ENCODE results near the gene TENM4. TPM values are rescaled to one million over a fixed set of nuclear protein-coding genes. Genes with fewer than 3 reads are reported as not detected.

Gene TENM4
- total RNA-seq, 1 experiment from 2014 or later, result 25.0 TPM

- Mint-ChIP-seq H3K27ac (no peak overlapping the region), H3K4me1 (peaks cover 15% of the 10 kb centered on the region), H3K27me3 (ENCODE audit: low read depth) (no peaks in the 10 kb centered on the region), H3K9me3 (no peaks in the 10 kb centered on the region), H3K4me3 (no peak overlapping the region), H3K36me3 (no peaks in the 10 kb centered on the region)
- ChIA-PET POLR2A (no interaction called here), CTCF (no interaction called here)
- DNase-seq (ENCODE audit: low spot score) (no peak), ATAC-seq (no peak)
- TF ChIP-seq GRHL2 (CRISPR knock-in tag; IDR thresholded peaks at IDR 0.05; ENCODE audit: insufficient replicate concordance, severe bottlenecking) (no peak), ELF4 (CRISPR knock-in tag; IDR thresholded peaks at IDR 0.05; ENCODE audit: low read depth) (no peak), ZBTB43 (CRISPR knock-in tag; IDR thresholded peaks at IDR 0.05) (no peak), RELA (CRISPR knock-in tag; IDR thresholded peaks at IDR 0.05; ENCODE audit: borderline replicate concordance) (no peak), NFE2L1 (CRISPR knock-in tag; IDR thresholded peaks at IDR 0.05) (no peak), NR2C2 (CRISPR knock-in tag; IDR thresholded peaks at IDR 0.05) (no peak), GABPB1 (CRISPR knock-in tag; IDR thresholded peaks at IDR 0.05) (no peak), RORB (CRISPR knock-in tag; IDR thresholded peaks at IDR 0.05) (no peak), ETV6 (CRISPR knock-in tag; IDR thresholded peaks at IDR 0.05) (no peak), ZNF423 (CRISPR knock-in tag; IDR thresholded peaks at IDR 0.05) (no peak), AFF4 (CRISPR knock-in tag; IDR thresholded peaks at IDR 0.05; ENCODE audit: borderline replicate concordance) (no peak), HMGA2 (CRISPR knock-in tag; IDR thresholded peaks at IDR 0.05) (no peak)
Observed at GRCh38 chr11:79404806-79405205, 36.0 kb downstream of the TENM4 start.

- peaks cover 15% of the 10 kb centered on the region for H3K4me1 Mint-ChIP-seq
- CTCF ChIA-PET, result interaction anchor here (0.9 kb wide), 1 partner anchor 28 kb away, joined by 3 read pairs; no protein-coding TSS in a partner anchor
- H3K4me3 Mint-ChIP-seq, result no peak overlapping the region
- DNase-seq (ENCODE audit: low spot score), result no peak
- no peaks in the 10 kb centered on the region for H3K36me3 Mint-ChIP-seq
- no peak for ATAC-seq
- no peaks in the 10 kb centered on the region for H3K9me3 Mint-ChIP-seq
- H3K27ac Mint-ChIP-seq, result no peak overlapping the region
- H3K27me3 Mint-ChIP-seq (ENCODE audit: low read depth), result no peaks in the 10 kb centered on the region
- POLR2A ChIA-PET, result no interaction called here
- TF ChIP-seq ATF2 (CRISPR knock-in tag; IDR thresholded peaks at IDR 0.05; ENCODE audit: borderline replicate concordance, low read depth), result no peak
- TF ChIP-seq ZNF281 (CRISPR knock-in tag; IDR thresholded peaks at IDR 0.05), result no peak
- TF ChIP-seq FOXP4 (CRISPR knock-in tag; IDR thresholded peaks at IDR 0.05), result no peak
- no peak for TF ChIP-seq TP53 (CRISPR knock-in tag; IDR thresholded peaks at IDR 0.05)
- no peak for TF ChIP-seq HMGXB4 (CRISPR knock-in tag; IDR thresholded peaks at IDR 0.05)
- TF ChIP-seq ZNF423 (CRISPR knock-in tag; IDR thresholded peaks at IDR 0.05), result no peak
- TF ChIP-seq ZMAT4 (CRISPR knock-in tag; IDR thresholded peaks at IDR 0.05), result no peak
- no peak for TF ChIP-seq PREB (CRISPR knock-in tag; IDR thresholded peaks at IDR 0.05; ENCODE audit: borderline replicate concordance)
- TF ChIP-seq SMAD4 (CRISPR knock-in tag; IDR thresholded peaks at IDR 0.05), result no peak
- no peak for TF ChIP-seq MAX (CRISPR knock-in tag; IDR thresholded peaks at IDR 0.05)
Observed at GRCh38 chr11:79404325-79404724, 36.5 kb downstream of the TENM4 start.

All from WTC11 (cell line).